K562 (cell line): ENCODE measurements around the gene CEBPE. TPM values are rescaled to one million over a fixed set of nuclear protein-coding genes. Genes with fewer than 3 reads are reported as not detected.

ENCODE experiments used
- ARID1B ChIP-seq: fragments of 450-650 bp; IDR thresholded peaks from 2 replicates; pipeline ENCODE4 v1.6.1; 2016; ENCODE audit warnings: antibody characterized with exemption, mild to moderate bottlenecking, inconsistent platforms
- HMGN3 ChIP-seq: IDR thresholded peaks from 2 replicates; pipeline ENCODE4 v1.6.1; 2011; ENCODE audit warnings: borderline replicate concordance, low read depth, mild to moderate bottlenecking, mixed read lengths, low read length; ENCODE audit not compliant: insufficient read length; ENCODE audit errors: extremely low read depth
- SMARCA4 ChIP-seq: fragments of 450-650 bp; IDR thresholded peaks from 2 replicates; pipeline ENCODE4 v1.6.1; 2016
- TAF7 ChIP-seq: fragments of 450-650 bp; IDR thresholded peaks from 2 replicates; pipeline ENCODE4 v1.6.1; 2016; ENCODE audit warnings: missing genetic modification characterization, missing compliant biosample characterization
- TAF9B ChIP-seq: fragments of 450-650 bp; IDR thresholded peaks from 2 replicates; pipeline ENCODE4 v1.6.1; 2018; ENCODE audit warnings: mild to moderate bottlenecking; ENCODE audit not compliant: partially characterized antibody
- TBL1XR1 ChIP-seq, 2 experiments: IDR thresholded peaks; 2 replicates each; pipeline ENCODE4 v1.6.1; 2012; ENCODE audit warnings: improper control_type of control experiment in 2 of 2, low read length in 2 of 2, mild to moderate bottlenecking in 1 of 2
- ZNF696 ChIP-seq: fragments of 250-450 bp; sonication (Bioruptor Pico); conservative IDR thresholded peaks from 2 replicates; pipeline ENCODE4 v1.4.0; 2020; ENCODE audit warnings: mild to moderate bottlenecking, moderate library complexity
- ZNF764 ChIP-seq: fragments of 250-450 bp; sonication (Bioruptor Pico); IDR thresholded peaks from 2 replicates; pipeline ENCODE4 v1.4.0; 2020; ENCODE audit warnings: low read depth, mild to moderate bottlenecking, moderate library complexity
- polyA plus RNA-seq, 8 experiments: library from polyadenylated mRNA; depleted of rRNA in 4 of 8; stranded (reverse) in 5 of 8; unstranded in 3 of 8; fragments of >200 nt; fragmentation: Nextera tagmentation in 2 of 8; fragmentation: Illumina TruSeq in 1 of 8; extraction: Ambion mirVana in 2 of 8; extraction: Trizol in 1 of 8; gene quantifications; 2 replicates each; pipeline versions ENCODE4 v1.2.1 to v1.2.3, GENCODE V29; 2011 to 2014; ENCODE audit warnings: inconsistent platforms in 1 of 8, missing spikeins in 1 of 8
- total RNA-seq, 7 experiments: library from RNA; depleted of rRNA in 6 of 7; stranded (reverse); fragments of >200 nt in 6 of 7; fragmentation: Illumina TruSeq in 2 of 7; extraction: Trizol in 2 of 7; gene quantifications; 2 replicates each; pipeline versions ENCODE4 v1.2.1 to v1.2.3, GENCODE V29; 2011 to 2021; ENCODE audit warnings: low replicate concordance in 1 of 7
- TF ChIP-seq, protein P1 (sequence below): fragments of 450-650 bp; IDR thresholded peaks from 2 replicates; pipeline ENCODE4 v1.6.1; 2017; ENCODE audit warnings: antibody characterized with exemption, mild to moderate bottlenecking
- TF ChIP-seq, protein P2 (sequence below): sonication (generic); formaldehyde crosslinking; IDR thresholded peaks from 2 replicates; pipeline ENCODE4 v1.8.0; 2023; ENCODE audit warnings: missing genetic modification reagents, mild to moderate bottlenecking, borderline replicate concordance
- TF ChIP-seq, protein P3 (sequence below), 2 experiments: IDR thresholded peaks; 2 replicates each; pipeline ENCODE4 v1.6.1; 2012; ENCODE audit warnings: improper control_type of control experiment in 2 of 2, low read depth in 2 of 2, low read length in 2 of 2, borderline replicate concordance in 1 of 2
- TF ChIP-seq, protein P4 (sequence below), 2 experiments: fragments of 450-650 bp in 1 of 2; sonication (generic) in 1 of 2; formaldehyde crosslinking in 1 of 2; IDR thresholded peaks in 1 of 2; conservative IDR thresholded peaks in 1 of 2; 2 replicates each; pipeline versions ENCODE4 v1.6.1 to v1.8.1; 2016 to 2023; ENCODE audit warnings: mild to moderate bottlenecking in 2 of 2, moderate library complexity in 2 of 2, inconsistent platforms in 1 of 2, missing genetic modification reagents in 1 of 2

CEBPE gene
- total and polyA plus RNA-seq, 9 of the 15 experiments (the other 6 are each of a cell fraction or from before 2014, with no cell fraction given), result 0.09 to 0.15 (median 0.13) TPM; not detected in 6

DNA sequence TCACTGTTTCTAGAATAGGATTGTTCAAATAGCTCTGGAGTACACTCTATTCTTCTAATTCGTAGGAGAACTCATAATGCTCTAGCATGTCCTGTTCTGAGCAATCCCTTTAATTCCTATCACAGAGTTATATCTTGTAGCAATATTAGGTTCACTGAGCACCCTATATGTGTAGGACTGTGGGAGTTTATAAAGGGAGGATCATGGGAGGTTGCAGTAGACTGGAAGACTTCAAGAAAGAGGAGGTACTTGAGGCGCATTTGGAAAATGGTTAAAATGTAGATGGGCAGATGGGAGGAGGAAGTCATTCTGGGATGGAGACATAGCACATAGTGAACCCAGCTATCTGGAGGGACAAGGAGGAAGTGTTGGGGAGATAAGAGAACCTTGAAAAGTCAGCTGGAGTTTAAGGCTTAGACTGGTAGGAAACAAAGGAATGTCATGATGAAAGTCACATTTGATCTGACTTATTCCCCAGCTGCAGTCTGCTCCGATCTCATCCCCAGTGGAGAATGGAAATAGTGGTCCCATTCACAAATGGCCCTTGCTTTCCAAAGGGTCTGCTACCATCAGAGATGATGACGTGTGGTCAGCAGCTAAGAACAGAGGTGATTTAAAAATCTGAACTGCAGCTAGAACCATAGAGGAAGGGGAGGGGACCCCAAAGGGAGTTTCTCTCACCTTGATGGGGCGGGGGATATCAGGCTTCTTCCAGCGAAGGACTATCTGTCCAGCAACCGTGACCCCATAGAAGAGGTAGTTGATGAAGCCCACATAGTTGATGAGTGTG lies 10.1 kb upstream of the CEBPE start (continued):
- TF ChIP-seq, protein P1, sequence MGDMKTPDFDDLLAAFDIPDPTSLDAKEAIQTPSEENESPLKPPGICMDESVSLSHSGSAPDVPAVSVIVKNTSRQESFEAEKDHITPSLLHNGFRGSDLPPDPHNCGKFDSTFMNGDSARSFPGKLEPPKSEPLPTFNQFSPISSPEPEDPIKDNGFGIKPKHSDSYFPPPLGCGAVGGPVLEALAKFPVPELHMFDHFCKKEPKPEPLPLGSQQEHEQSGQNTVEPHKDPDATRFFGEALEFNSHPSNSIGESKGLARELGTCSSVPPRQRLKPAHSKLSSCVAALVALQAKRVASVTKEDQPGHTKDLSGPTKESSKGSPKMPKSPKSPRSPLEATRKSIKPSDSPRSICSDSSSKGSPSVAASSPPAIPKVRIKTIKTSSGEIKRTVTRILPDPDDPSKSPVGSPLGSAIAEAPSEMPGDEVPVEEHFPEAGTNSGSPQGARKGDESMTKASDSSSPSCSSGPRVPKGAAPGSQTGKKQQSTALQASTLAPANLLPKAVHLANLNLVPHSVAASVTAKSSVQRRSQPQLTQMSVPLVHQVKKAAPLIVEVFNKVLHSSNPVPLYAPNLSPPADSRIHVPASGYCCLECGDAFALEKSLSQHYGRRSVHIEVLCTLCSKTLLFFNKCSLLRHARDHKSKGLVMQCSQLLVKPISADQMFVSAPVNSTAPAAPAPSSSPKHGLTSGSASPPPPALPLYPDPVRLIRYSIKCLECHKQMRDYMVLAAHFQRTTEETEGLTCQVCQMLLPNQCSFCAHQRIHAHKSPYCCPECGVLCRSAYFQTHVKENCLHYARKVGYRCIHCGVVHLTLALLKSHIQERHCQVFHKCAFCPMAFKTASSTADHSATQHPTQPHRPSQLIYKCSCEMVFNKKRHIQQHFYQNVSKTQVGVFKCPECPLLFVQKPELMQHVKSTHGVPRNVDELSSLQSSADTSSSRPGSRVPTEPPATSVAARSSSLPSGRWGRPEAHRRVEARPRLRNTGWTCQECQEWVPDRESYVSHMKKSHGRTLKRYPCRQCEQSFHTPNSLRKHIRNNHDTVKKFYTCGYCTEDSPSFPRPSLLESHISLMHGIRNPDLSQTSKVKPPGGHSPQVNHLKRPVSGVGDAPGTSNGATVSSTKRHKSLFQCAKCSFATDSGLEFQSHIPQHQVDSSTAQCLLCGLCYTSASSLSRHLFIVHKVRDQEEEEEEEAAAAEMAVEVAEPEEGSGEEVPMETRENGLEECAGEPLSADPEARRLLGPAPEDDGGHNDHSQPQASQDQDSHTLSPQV, result peak; percentile 74
- TF ChIP-seq, protein P2, sequence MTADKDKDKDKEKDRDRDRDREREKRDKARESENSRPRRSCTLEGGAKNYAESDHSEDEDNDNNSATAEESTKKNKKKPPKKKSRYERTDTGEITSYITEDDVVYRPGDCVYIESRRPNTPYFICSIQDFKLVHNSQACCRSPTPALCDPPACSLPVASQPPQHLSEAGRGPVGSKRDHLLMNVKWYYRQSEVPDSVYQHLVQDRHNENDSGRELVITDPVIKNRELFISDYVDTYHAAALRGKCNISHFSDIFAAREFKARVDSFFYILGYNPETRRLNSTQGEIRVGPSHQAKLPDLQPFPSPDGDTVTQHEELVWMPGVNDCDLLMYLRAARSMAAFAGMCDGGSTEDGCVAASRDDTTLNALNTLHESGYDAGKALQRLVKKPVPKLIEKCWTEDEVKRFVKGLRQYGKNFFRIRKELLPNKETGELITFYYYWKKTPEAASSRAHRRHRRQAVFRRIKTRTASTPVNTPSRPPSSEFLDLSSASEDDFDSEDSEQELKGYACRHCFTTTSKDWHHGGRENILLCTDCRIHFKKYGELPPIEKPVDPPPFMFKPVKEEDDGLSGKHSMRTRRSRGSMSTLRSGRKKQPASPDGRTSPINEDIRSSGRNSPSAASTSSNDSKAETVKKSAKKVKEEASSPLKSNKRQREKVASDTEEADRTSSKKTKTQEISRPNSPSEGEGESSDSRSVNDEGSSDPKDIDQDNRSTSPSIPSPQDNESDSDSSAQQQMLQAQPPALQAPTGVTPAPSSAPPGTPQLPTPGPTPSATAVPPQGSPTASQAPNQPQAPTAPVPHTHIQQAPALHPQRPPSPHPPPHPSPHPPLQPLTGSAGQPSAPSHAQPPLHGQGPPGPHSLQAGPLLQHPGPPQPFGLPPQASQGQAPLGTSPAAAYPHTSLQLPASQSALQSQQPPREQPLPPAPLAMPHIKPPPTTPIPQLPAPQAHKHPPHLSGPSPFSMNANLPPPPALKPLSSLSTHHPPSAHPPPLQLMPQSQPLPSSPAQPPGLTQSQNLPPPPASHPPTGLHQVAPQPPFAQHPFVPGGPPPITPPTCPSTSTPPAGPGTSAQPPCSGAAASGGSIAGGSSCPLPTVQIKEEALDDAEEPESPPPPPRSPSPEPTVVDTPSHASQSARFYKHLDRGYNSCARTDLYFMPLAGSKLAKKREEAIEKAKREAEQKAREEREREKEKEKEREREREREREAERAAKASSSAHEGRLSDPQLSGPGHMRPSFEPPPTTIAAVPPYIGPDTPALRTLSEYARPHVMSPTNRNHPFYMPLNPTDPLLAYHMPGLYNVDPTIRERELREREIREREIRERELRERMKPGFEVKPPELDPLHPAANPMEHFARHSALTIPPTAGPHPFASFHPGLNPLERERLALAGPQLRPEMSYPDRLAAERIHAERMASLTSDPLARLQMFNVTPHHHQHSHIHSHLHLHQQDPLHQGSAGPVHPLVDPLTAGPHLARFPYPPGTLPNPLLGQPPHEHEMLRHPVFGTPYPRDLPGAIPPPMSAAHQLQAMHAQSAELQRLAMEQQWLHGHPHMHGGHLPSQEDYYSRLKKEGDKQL (CRISPR knock-in tag), result no peak
- TF ChIP-seq ARID1B, result peak; percentile 91
- peak in 1 of 2 experiments; percentile 56; a peak in 1 of 4 replicates for TF ChIP-seq TBL1XR1 (IDR thresholded peaks at IDR 0.05; ENCODE audit: low read length in 2 of 2)
- TF ChIP-seq TAF9B, result peak; percentile 50
- TF ChIP-seq, protein P3, sequence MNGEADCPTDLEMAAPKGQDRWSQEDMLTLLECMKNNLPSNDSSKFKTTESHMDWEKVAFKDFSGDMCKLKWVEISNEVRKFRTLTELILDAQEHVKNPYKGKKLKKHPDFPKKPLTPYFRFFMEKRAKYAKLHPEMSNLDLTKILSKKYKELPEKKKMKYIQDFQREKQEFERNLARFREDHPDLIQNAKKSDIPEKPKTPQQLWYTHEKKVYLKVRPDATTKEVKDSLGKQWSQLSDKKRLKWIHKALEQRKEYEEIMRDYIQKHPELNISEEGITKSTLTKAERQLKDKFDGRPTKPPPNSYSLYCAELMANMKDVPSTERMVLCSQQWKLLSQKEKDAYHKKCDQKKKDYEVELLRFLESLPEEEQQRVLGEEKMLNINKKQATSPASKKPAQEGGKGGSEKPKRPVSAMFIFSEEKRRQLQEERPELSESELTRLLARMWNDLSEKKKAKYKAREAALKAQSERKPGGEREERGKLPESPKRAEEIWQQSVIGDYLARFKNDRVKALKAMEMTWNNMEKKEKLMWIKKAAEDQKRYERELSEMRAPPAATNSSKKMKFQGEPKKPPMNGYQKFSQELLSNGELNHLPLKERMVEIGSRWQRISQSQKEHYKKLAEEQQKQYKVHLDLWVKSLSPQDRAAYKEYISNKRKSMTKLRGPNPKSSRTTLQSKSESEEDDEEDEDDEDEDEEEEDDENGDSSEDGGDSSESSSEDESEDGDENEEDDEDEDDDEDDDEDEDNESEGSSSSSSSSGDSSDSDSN (IDR thresholded peaks at IDR 0.05; ENCODE audit: borderline replicate concordance in 1 of 2, low read depth in 2 of 2, low read length in 2 of 2), result 0 out of 4 replicates have a peak, but pooled peaks of 1 of the 2 experiments have one; percentile 16
- TF ChIP-seq ZNF764, result no peak
- TF ChIP-seq, protein P4, sequence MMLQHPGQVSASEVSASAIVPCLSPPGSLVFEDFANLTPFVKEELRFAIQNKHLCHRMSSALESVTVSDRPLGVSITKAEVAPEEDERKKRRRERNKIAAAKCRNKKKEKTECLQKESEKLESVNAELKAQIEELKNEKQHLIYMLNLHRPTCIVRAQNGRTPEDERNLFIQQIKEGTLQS (IDR thresholded peaks at IDR 0.05), result no peak
- TF ChIP-seq, protein P4 (CRISPR knock-in tag; conservative IDR thresholded peaks at IDR 0.05), result no peak
- TF ChIP-seq HMGN3, result no peak
- 0 out of 2 replicates have a peak, but pooled peaks have one; percentile 71 for TF ChIP-seq ZNF696
- TF ChIP-seq SMARCA4, result peak; percentile 86
- TF ChIP-seq TAF7, result no peak
